NCI-H1105 (cell line): ENCODE measurements around the gene FBXW5.

Experiments used
- DNase-seq: peaks from one replicate; lab custom pipeline; 2025; lab: John Stamatoyannopoulos, UW

The FBXW5 gene

GRCh38 chr9:136907011-136907914 is 37.3 kb downstream of the FBXW5 start:
- no peak for DNase-seq

GRCh38 chr9:136906266-136906665 is 38.3 kb downstream of the FBXW5 start:
- no peak for DNase-seq

- no peak for DNase-seq
Observed at GRCh38 chr9:136903041-136903554, 41.4 kb downstream of the FBXW5 start.

- DNase-seq, result no peak
Observed at GRCh38 chr9:136902259-136902821, 42.2 kb downstream of the FBXW5 start.

GRCh38 chr9:136901516-136902258 is 42.9 kb downstream of the FBXW5 start:
- no peak for DNase-seq

- DNase-seq, result no peak
Observed at GRCh38 chr9:136900988-136901515, 43.5 kb downstream of the FBXW5 start.

GRCh38 chr9:136900556-136900955 is 44.0 kb downstream of the FBXW5 start:
- DNase-seq, result no peak

GRCh38 chr9:136899196-136899595 is 45.3 kb downstream of the FBXW5 start:
- DNase-seq, result no peak

- DNase-seq, result no peak
Observed at GRCh38 chr9:136898483-136899100, 45.9 kb downstream of the FBXW5 start.

GRCh38 chr9:136896027-136896426 is 48.5 kb downstream of the FBXW5 start:
- DNase-seq, result no peak

GRCh38 chr9:136890661-136891060 is 53.9 kb downstream of the FBXW5 start:
- no peak for DNase-seq
